SU-DHL-6 (cell line): ENCODE data around the gene SYNCRIP.
"Not testable (repeated sequence)": the region's sequence is repeated elsewhere in the genome, so short reads cannot be mapped to it uniquely, and the experiment has no call there.

Experiments used
- H2AFZ ChIP-seq: fragments of 200-600 bp; sonication (generic); 2 replicates; pipeline ENCODE4 v1.6.1; 2014; ENCODE audit warnings: low read depth, mild to moderate bottlenecking, moderate library complexity, mixed read lengths, antibody characterized with exemption, low read length; ENCODE audit not compliant: severe bottlenecking
- H3F3A ChIP-seq: fragments of 200-600 bp; shearing (Covaris generic); 2 replicates; pipeline ENCODE4 v1.6.0; 2016; ENCODE audit warnings: antibody characterized with exemption, mild to moderate bottlenecking; ENCODE audit not compliant: insufficient read depth
- H3K27ac ChIP-seq: fragments of 200-600 bp; sonication (generic); 2 replicates; pipeline ENCODE4 v1.5.1; 2016; ENCODE audit warnings: low read depth, mild to moderate bottlenecking, low read length, moderate library complexity, mixed read lengths
- H3K27me3 ChIP-seq: fragments of 200-600 bp; sonication (generic), shearing (Covaris generic); 2 replicates; pipeline ENCODE4 v1.6.0; 2014; ENCODE audit warnings: mild to moderate bottlenecking, low read length
- H3K36me3 ChIP-seq: fragments of 200-600 bp; sonication (generic); 2 replicates; pipeline ENCODE4 v1.6.1; 2014; ENCODE audit warnings: mild to moderate bottlenecking, low read length, mixed read lengths
- H3K4me2 ChIP-seq: fragments of 300-600, 200-600 bp; shearing (Covaris generic), sonication (generic); 2 replicates; pipeline ENCODE4 v1.6.0; 2014; ENCODE audit warnings: low read length, low read depth, mild to moderate bottlenecking; ENCODE audit not compliant: poor library complexity, severe bottlenecking
- H3K4me3 ChIP-seq: fragments of 200-600 bp; sonication (generic); 2 replicates; pipeline ENCODE4 v1.5.1; 2014; ENCODE audit warnings: antibody characterized with exemption, low read length, mild to moderate bottlenecking, mixed read lengths; ENCODE audit not compliant: insufficient read depth, poor library complexity, severe bottlenecking
- H3K79me2 ChIP-seq: fragments of 200-600 bp; sonication (generic); 2 replicates; pipeline ENCODE4 v1.6.1; 2014; ENCODE audit warnings: mild to moderate bottlenecking, low read length, moderate library complexity; ENCODE audit not compliant: insufficient read depth
- H3K9ac ChIP-seq: fragments of 200-600 bp; sonication (generic); 2 replicates; pipeline ENCODE4 v1.7.0; 2014; ENCODE audit warnings: mild to moderate bottlenecking, low read length
- H3K9me2 ChIP-seq: fragments of 200-600 bp; sonication (generic); replicated peaks from 2 replicates; pipeline ENCODE4 v1.6.1; 2014; ENCODE audit warnings: low read length; ENCODE audit not compliant: insufficient read depth
- H3K9me3 ChIP-seq: fragments of 200-600 bp; sonication (generic); 2 replicates; pipeline ENCODE4 v1.6.1; 2014; ENCODE audit warnings: low read length, mixed read lengths; ENCODE audit not compliant: insufficient read depth
- H4K20me1 ChIP-seq: fragments of 200-600 bp; sonication (generic); 2 replicates; pipeline ENCODE4 v1.6.1; 2014; ENCODE audit warnings: low read depth, mild to moderate bottlenecking, antibody characterized with exemption, low read length, moderate library complexity, mixed read lengths
- EZH2phosphoT487 ChIP-seq: fragments of 200-600 bp; sonication (generic), shearing (Covaris generic); conservative IDR thresholded peaks from 2 replicates; pipeline ENCODE4 v1.6.1; 2018; ENCODE audit warnings: mild to moderate bottlenecking, antibody characterized with exemption, low read length, moderate library complexity, mixed read lengths
- TF ChIP-seq, protein P1 (sequence below): fragments of 200-600 bp; sonication (generic); IDR thresholded peaks from one replicate; pipeline ENCODE4 v1.5.1; 2017; ENCODE audit warnings: antibody characterized with exemption, mild to moderate bottlenecking, low read length, moderate library complexity; ENCODE audit not compliant: insufficient read depth, poor library complexity, severe bottlenecking

The SYNCRIP gene

DNA sequence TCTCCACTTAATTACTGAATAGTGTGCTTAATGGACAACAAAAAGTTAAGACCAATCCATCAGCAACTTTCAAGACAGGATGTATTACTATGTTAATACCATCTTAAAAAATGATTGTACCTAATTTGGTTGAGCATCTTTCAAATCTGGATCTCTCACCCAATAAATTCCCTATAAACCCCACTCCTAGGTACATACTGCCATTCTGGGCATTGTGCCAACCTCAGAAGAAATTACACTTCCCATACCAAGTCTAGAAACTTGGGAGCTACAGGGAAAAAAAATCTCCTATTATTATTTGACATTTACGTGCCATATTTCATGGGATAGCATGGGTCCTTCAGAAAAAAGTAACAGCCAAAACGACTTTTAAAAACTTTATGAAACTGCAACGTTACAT, 5.1 kb downstream of the SYNCRIP start:
- no peak overlapping the region for H3K4me3 ChIP-seq

DNA sequence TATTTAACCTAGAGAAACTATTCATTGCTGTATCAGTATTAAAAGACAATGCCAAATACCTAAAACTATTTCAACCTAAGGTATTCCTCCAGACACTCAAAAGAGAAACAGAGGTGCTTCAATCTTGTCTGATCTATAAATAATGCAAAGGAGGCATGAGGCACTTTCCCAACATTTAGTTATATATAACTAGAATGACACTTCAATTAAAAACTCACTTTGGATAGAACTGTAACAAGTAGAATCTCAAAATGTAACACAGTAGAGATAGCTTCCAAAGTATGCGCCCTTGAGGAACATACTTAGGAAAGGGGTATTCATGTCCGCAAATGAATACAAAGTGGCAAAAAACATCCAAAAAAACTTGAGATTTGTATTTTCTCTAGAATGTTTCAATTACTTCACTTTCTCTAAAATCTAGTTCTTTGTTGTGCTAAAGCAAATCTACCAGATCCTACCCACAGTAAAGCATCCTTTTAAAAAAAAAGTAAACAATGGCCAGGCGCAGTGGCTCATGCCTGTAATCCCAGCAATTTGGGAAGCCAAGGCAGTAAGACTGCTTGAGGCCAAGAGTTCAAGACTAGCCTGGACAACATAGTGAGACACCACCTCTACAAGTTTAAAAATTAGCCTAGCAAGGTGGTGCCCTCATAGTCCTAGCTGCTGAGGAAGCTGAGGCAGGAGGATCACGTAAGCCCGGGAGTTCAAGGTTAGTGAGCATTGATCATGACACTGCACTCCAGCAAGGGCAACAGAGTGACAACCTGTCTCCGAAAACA, 10.3 kb downstream of the SYNCRIP start:
- Histone ChIP-seq H3K9me3 (no peaks in the 10 kb centered on the region), H3K79me2 (peaks cover 97% of the 10 kb centered on the region), H2AFZ (no peak overlapping the region), H3K4me2 (no peak overlapping the region), H3K4me3 (no peak overlapping the region), H4K20me1 (peaks cover 76% of the 10 kb centered on the region), H3F3A (peaks cover 27% of the 10 kb centered on the region; the same call in 1 of the 2 replicates), H3K9ac (no peak overlapping the region), H3K27ac (no peak overlapping the region), H3K27me3 (no peaks in the 10 kb centered on the region), H3K36me3 (peaks cover 71% of the 10 kb centered on the region), H3K9me2 (no peaks in the 10 kb centered on the region)
- TF ChIP-seq EZH2phosphoT487 = no peak
- TF ChIP-seq, protein P1, sequence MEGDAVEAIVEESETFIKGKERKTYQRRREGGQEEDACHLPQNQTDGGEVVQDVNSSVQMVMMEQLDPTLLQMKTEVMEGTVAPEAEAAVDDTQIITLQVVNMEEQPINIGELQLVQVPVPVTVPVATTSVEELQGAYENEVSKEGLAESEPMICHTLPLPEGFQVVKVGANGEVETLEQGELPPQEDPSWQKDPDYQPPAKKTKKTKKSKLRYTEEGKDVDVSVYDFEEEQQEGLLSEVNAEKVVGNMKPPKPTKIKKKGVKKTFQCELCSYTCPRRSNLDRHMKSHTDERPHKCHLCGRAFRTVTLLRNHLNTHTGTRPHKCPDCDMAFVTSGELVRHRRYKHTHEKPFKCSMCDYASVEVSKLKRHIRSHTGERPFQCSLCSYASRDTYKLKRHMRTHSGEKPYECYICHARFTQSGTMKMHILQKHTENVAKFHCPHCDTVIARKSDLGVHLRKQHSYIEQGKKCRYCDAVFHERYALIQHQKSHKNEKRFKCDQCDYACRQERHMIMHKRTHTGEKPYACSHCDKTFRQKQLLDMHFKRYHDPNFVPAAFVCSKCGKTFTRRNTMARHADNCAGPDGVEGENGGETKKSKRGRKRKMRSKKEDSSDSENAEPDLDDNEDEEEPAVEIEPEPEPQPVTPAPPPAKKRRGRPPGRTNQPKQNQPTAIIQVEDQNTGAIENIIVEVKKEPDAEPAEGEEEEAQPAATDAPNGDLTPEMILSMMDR = no peak

More for the DNA sequence above, 5.1 kb downstream of the SYNCRIP start:
- no peaks in the 10 kb centered on the region for H3K9me2 ChIP-seq
- no peak overlapping the region for H3K9ac ChIP-seq
- peaks cover 70% of the 10 kb centered on the region for H3K36me3 ChIP-seq
- H3K27me3 ChIP-seq = no peaks in the 10 kb centered on the region
- TF ChIP-seq EZH2phosphoT487 = no peak
- TF ChIP-seq, protein P1 = no peak
- no peak overlapping the region for H3K27ac ChIP-seq
- peaks cover 15% of the 10 kb centered on the region; the same call in 1 of the 2 replicates for H3F3A ChIP-seq
- peaks cover 97% of the 10 kb centered on the region for H3K79me2 ChIP-seq
- H3K4me2 ChIP-seq = no peak overlapping the region
- no peak overlapping the region for H2AFZ ChIP-seq
- no peaks in the 10 kb centered on the region for H3K9me3 ChIP-seq
- H4K20me1 ChIP-seq = peaks cover 76% of the 10 kb centered on the region

DNA sequence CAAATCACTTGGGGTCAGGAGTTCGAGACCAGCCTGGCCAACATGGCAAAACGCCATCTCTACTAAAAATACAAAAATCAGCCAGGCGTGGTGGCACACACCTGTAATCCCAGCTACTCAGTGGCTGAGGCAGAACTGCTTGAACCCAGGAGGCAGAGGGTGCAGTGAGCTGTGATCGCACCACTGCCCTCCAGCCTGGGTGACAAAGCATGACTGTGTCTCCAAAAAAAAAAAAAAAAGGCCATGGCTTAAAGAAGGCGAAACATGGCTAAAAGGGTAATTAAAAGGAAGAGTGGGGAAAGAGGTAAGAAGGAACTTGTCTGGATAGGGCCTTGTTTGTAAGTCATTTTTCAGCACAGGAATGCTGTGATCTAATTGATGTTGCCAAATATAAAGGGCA, 11.6 kb downstream of the SYNCRIP start:
- H3K4me3 ChIP-seq, H3K27ac ChIP-seq, H3K9me2 ChIP-seq, H3K9ac ChIP-seq, H3K27me3 ChIP-seq, H3K9me3 ChIP-seq, H2AFZ ChIP-seq, H3K4me2 ChIP-seq: not testable (repeated sequence)
- Histone ChIP-seq H4K20me1 (peaks cover 78% of the 10 kb centered on the region), H3F3A (peaks cover 23% of the 10 kb centered on the region; the same call in 1 of the 2 replicates), H3K36me3 (peaks cover 69% of the 10 kb centered on the region), H3K79me2 (peaks cover 97% of the 10 kb centered on the region)

DNA sequence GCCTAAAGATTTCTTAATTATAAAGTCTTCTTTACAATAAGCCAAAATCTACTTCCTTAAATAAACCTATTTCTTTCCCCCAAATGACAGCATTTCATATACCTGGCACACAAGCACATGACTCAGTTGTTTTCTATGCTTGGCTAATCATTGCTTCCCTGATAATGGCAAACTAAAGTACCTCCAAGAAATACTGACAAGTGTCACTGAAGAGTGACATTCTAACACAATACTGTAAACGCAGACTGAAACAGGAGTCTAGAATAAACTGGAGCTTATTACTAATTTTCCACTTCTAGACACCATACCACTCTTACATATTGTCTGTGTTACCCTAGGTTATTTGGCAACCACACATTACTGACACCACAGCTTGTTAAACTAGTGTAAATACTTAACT, 14.3 kb downstream of the SYNCRIP start:
- H3K36me3 ChIP-seq = peaks cover 72% of the 10 kb centered on the region
- peaks cover 97% of the 10 kb centered on the region for H3K79me2 ChIP-seq
- H3K4me2 ChIP-seq = no peak overlapping the region
- no peak overlapping the region for H3K9ac ChIP-seq
- H3K9me2 ChIP-seq = no peaks in the 10 kb centered on the region
- TF ChIP-seq, protein P1 = no peak
- TF ChIP-seq EZH2phosphoT487 = no peak
- H4K20me1 ChIP-seq = peaks cover 72% of the 10 kb centered on the region
- no peaks in the 10 kb centered on the region for H3K27me3 ChIP-seq
- H3K27ac ChIP-seq = no peak overlapping the region
- peaks cover 27% of the 10 kb centered on the region; the same call in 1 of the 2 replicates for H3F3A ChIP-seq
- H3K4me3 ChIP-seq = no peak overlapping the region
- no peaks in the 10 kb centered on the region for H3K9me3 ChIP-seq
- H2AFZ ChIP-seq = no peak overlapping the region
